Measurements from ENCODE around the gene UNC93A.
"Not testable (repeated sequence)": the region's sequence is repeated elsewhere in the genome, so short reads cannot be mapped to it uniquely, and the experiment has no call there.

DNA sequence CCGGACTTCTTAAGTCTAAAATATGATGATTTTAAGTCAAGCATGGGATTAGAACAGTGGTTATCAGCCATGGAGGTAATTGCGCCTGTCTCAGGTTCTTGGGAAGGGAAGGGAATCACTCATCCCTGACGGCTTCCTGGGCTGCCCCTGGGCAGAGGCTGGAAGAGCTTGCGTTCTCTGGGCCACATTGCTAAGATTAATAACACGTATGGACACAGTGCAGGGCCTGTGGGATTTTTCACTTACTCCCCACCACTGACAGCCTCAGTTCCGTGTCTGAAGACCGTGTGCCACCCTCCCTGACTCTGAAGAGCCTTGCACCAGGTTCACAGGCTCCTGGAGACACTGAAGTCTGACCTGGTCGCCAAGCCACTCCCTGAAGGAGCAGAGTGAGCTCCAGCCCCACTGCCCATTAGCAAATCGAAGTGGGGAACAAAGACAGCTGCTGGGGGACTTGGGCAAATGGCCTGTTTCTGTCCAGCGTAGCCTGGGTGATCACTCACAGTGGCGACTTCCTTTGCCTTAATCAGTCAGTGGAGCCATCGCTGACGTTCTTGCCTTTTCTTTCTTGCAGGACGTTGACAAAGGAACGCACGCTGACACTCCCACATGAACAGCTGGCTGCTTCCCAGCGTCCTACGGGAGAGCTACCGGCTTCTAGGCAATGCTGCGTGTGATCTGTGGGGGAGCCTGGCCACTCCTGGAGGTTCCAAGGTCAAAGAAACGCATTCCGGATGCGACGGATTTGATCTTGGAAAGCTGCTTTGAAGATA lies 24.9 kb upstream of the UNC93A start:
- TF ChIP-seq, protein P1, sequence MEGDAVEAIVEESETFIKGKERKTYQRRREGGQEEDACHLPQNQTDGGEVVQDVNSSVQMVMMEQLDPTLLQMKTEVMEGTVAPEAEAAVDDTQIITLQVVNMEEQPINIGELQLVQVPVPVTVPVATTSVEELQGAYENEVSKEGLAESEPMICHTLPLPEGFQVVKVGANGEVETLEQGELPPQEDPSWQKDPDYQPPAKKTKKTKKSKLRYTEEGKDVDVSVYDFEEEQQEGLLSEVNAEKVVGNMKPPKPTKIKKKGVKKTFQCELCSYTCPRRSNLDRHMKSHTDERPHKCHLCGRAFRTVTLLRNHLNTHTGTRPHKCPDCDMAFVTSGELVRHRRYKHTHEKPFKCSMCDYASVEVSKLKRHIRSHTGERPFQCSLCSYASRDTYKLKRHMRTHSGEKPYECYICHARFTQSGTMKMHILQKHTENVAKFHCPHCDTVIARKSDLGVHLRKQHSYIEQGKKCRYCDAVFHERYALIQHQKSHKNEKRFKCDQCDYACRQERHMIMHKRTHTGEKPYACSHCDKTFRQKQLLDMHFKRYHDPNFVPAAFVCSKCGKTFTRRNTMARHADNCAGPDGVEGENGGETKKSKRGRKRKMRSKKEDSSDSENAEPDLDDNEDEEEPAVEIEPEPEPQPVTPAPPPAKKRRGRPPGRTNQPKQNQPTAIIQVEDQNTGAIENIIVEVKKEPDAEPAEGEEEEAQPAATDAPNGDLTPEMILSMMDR (IDR thresholded peaks at IDR 0.05): not testable (repeated sequence)
- not testable (repeated sequence) for TF ChIP-seq POLR2A (IDR thresholded peaks at IDR 0.05)
